AG09309 (cell line): ENCODE data around the gene SLC17A3.

ENCODE experiments used
- DNase-seq: peaks from one replicate; pipeline ENCODE4 v3.0.0-alpha.2; 2010; ENCODE audit warnings: low read depth
- H3K4me3 ChIP-seq: 2 replicates; pipeline ENCODE4 v1.5.1; 2011; ENCODE audit warnings: mild to moderate bottlenecking, low read depth, low read length, moderate library complexity; ENCODE audit not compliant: control insufficient read depth
- TF ChIP-seq, protein P1 (sequence below): IDR thresholded peaks from 2 replicates; pipeline ENCODE4 v1.5.1; 2011; ENCODE audit warnings: mild to moderate bottlenecking, low read depth, low read length, inconsistent platforms; ENCODE audit not compliant: insufficient read depth, control insufficient read depth; ENCODE audit errors: missing control alignments

The SLC17A3 gene

GRCh38 chr6:25872814-25873213, 1.2 kb downstream of the SLC17A3 start:
- TF ChIP-seq, protein P1, sequence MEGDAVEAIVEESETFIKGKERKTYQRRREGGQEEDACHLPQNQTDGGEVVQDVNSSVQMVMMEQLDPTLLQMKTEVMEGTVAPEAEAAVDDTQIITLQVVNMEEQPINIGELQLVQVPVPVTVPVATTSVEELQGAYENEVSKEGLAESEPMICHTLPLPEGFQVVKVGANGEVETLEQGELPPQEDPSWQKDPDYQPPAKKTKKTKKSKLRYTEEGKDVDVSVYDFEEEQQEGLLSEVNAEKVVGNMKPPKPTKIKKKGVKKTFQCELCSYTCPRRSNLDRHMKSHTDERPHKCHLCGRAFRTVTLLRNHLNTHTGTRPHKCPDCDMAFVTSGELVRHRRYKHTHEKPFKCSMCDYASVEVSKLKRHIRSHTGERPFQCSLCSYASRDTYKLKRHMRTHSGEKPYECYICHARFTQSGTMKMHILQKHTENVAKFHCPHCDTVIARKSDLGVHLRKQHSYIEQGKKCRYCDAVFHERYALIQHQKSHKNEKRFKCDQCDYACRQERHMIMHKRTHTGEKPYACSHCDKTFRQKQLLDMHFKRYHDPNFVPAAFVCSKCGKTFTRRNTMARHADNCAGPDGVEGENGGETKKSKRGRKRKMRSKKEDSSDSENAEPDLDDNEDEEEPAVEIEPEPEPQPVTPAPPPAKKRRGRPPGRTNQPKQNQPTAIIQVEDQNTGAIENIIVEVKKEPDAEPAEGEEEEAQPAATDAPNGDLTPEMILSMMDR: no peak
- no peak overlapping the region for H3K4me3 ChIP-seq
- DNase-seq: no peak

- TF ChIP-seq, protein P1: no peak
- DNase-seq: no peak
- no peak overlapping the region for H3K4me3 ChIP-seq
These were observed 4.2 kb downstream of the SLC17A3 start for GRCh38 chr6:25869840-25870239.

- no peak for DNase-seq
- TF ChIP-seq, protein P1: no peak
- H3K4me3 ChIP-seq: no peak overlapping the region
These were observed 5.4 kb downstream of the SLC17A3 start for GRCh38 chr6:25868436-25869183.

GRCh38 chr6:25866011-25866410, 8.0 kb downstream of the SLC17A3 start:
- no peak for DNase-seq
- H3K4me3 ChIP-seq: no peak overlapping the region
- TF ChIP-seq, protein P1: no peak

GRCh38 chr6:25863360-25863759, 10.7 kb downstream of the SLC17A3 start:
- no peak overlapping the region for H3K4me3 ChIP-seq
- TF ChIP-seq, protein P1: no peak
- no peak for DNase-seq

DNA sequence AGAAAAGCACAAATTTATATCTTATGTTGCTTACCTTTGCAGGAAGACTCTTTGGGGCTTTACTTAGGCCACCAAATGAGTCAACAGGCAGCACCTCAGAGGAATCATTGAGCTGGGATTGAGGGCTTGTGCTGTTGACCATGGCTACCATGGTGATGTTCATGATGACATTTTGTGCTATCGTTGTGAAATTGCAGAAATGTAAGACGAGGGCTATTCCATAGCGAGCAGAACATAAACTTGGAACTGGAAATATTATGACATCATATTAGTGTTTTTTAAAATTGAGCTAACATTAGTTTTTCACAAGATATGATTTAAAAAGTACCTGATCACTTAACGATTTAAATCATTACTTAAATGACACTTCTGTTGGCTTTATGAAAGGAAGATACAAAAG, 11.8 kb downstream of the SLC17A3 start:
- TF ChIP-seq, protein P1: no peak
- no peak overlapping the region for H3K4me3 ChIP-seq
- no peak for DNase-seq

DNA sequence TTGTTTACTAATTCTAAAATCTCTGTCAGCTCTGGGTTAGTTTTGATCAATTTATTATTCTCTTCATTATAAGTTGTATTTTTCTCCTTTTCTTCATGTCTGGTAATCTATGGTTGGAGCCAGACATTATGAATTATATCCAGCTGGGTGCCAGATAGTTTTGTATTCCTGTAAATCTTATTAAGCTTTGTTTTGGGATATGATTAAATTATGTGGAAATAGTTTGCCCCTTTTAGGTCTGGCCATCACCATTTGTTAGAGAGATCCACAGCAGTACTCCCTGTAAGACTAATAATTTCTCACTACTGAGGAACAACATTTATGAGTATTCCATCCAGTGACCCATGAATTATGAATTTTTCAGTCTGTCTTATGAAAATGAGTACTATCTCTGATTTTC, 21.3 kb downstream of the SLC17A3 start:
- H3K4me3 ChIP-seq: no peak overlapping the region
- no peak for DNase-seq
- TF ChIP-seq, protein P1: no peak
